Prostate gland (tissue), 2 donors: ENCODE results near the gene RAI1.

ENCODE experiments used
- CTCF ChIP-seq, 4 experiments: fragments of 200-600 bp in 2 of 4; fragments of 450-650 bp in 2 of 4; sonication (generic) in 2 of 4; IDR thresholded peaks; 1 replicate in 3 of 4; 2 replicates in 1 of 4; pipeline ENCODE4 v1.5.1; 2016 to 2019; ENCODE audit warnings: antibody characterized with exemption in 4 of 4, mild to moderate bottlenecking in 2 of 4, moderate library complexity in 2 of 4
- POLR2A ChIP-seq: fragments of 450-650 bp; IDR thresholded peaks from one replicate; pipeline ENCODE4 v1.6.1; 2016; ENCODE audit warnings: antibody characterized with exemption, mild to moderate bottlenecking
- POLR2AphosphoS5 ChIP-seq: sonication (generic); formaldehyde crosslinking; IDR thresholded peaks from one replicate; pipeline ENCODE4 v1.6.1; 2017; ENCODE audit warnings: antibody characterized with exemption

DNA sequence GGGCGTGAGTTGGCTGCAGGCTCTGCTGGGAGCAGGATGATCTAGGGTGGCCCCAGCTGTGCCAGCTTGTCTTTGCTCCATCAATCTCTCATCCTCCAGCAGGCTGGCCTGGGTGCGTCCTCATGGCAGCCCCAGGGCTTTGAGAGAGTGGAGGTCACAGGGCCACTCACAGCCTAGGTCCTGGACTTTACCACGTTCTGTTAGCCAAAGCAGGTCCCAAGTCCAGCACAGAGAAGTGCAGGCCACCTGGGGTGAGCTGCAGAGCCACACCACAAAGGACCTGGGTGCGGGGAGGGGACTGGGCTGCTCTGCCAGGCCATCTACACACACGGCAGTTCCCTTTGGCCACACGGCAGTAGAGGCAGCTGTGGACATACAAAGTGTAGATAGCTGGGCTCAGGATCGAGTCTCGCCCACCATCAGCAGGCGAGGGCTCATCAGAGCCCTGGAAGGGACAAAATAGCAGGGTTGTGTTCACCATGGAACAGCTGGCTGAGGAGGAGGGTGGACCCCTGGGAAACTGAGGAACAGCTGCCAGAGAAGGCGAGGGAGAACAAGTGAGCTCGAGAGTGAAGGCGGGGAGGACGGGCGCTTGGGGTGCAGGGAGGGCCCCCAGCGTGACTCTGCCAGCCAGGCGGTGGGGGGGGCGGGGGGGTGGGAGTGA lies 125.5 kb downstream of the RAI1 start:
- TF ChIP-seq CTCF (IDR thresholded peaks at IDR 0.05): no peak
- no peak for TF ChIP-seq POLR2A
- TF ChIP-seq POLR2AphosphoS5: no peak
